ENCODE measurements around the gene KCNAB1.

Gene KCNAB1

GRCh38 chr3:156291272-156292123 lies 171.1 kb downstream of the KCNAB1 start:
- peaks cover 0 to 12% (median 8%) of the 10 kb centered on the region in 4 experiments for H3K4me1 ChIP-seq (ENCODE audit: control extremely low read depth in 1 of 4, control insufficient read depth in 4 of 4, insufficient read depth in 4 of 4, low read length in 3 of 4)
- peak; percentile 9 to 84 (median 82) for DNase-seq
- WGBS (ENCODE audit: insufficient coverage) = 3% methylated on average over 48 of the region's 51 CpGs
- POLR2A ChIA-PET = no interaction called here
- CTCF ChIA-PET = interaction anchor here (0.6 kb wide), 1 partner anchor 846 kb away, joined by 3 read pairs; no protein-coding TSS in a partner anchor
- peaks cover 11 to 57% (median 40%) of the 10 kb centered on the region in 5 experiments for H3K27me3 ChIP-seq (replicated peaks in 2 of 5; ENCODE audit: control insufficient read depth in 4 of 5, insufficient read depth in 5 of 5, low read length in 4 of 5)
- no peaks in the 10 kb centered on the region for H3K36me3 ChIP-seq (ENCODE audit: control insufficient read depth in 4 of 4, insufficient read depth in 4 of 4, low read length in 3 of 4)
- peak overlapping the region; percentile 5 to 65 (median 28) for H3K4me3 ChIP-seq (ENCODE audit: control insufficient read depth in 1 of 7, extremely low read depth in 1 of 7, insufficient read depth in 4 of 7, low read depth in 2 of 7, low read length in 6 of 7)
- H3K27ac ChIP-seq (ENCODE audit: insufficient read depth in 1 of 2, low read depth in 1 of 2, low read length in 2 of 2, poor library complexity in 1 of 2, severe bottlenecking in 2 of 2) = no peak overlapping the region
- no peaks in the 10 kb centered on the region for H3K9me3 ChIP-seq (ENCODE audit: control extremely low read depth in 1 of 5, control insufficient read depth in 4 of 5, insufficient read depth in 2 of 5, low read depth in 1 of 5, low read length in 4 of 5)

GRCh38 chr3:156293566-156293965 lies 173.2 kb downstream of the KCNAB1 start:
- Histone ChIP-seq H3K9me3 (ENCODE audit: control extremely low read depth in 1 of 5, control insufficient read depth in 4 of 5, insufficient read depth in 2 of 5, low read depth in 1 of 5, low read length in 4 of 5) (no peaks in the 10 kb centered on the region), H3K4me3 (ENCODE audit: control insufficient read depth in 1 of 7, extremely low read depth in 1 of 7, insufficient read depth in 4 of 7, low read depth in 2 of 7, low read length in 6 of 7) (no peak overlapping the region), H3K27me3 (replicated peaks in 2 of 5; ENCODE audit: control insufficient read depth in 4 of 5, insufficient read depth in 5 of 5, low read length in 4 of 5) (peaks cover 11 to 54% (median 38%) of the 10 kb centered on the region in 5 experiments), H3K4me1 (ENCODE audit: control extremely low read depth in 1 of 4, control insufficient read depth in 4 of 4, insufficient read depth in 4 of 4, low read length in 3 of 4) (peaks cover 0 to 12% (median 8%) of the 10 kb centered on the region in 4 experiments), H3K36me3 (ENCODE audit: control insufficient read depth in 4 of 4, insufficient read depth in 4 of 4, low read length in 3 of 4) (no peaks in the 10 kb centered on the region), H3K27ac (ENCODE audit: insufficient read depth in 1 of 2, low read depth in 1 of 2, low read length in 2 of 2, poor library complexity in 1 of 2, severe bottlenecking in 2 of 2) (no peak overlapping the region)
- 90% methylated on average over 1 of the region's 1 CpG for WGBS (ENCODE audit: insufficient coverage)
- CTCF ChIA-PET = interaction anchor here (1.1 kb wide), 1 partner anchor 89 kb away, joined by 3 read pairs; no protein-coding TSS in a partner anchor
- POLR2A ChIA-PET = no interaction called here
- no peak for DNase-seq

GRCh38 chr3:156297582-156297981 lies 177.2 kb downstream of the KCNAB1 start:
- POLR2A ChIA-PET = interaction anchor here (0.6 kb wide), 1 partner anchor 248 kb away, joined by 3 read pairs; no protein-coding TSS in a partner anchor

GRCh38 chr3:156298014-156298413 lies 177.6 kb downstream of the KCNAB1 start:
- Histone ChIP-seq H3K4me3 (ENCODE audit: control insufficient read depth in 1 of 7, extremely low read depth in 1 of 7, insufficient read depth in 4 of 7, low read depth in 2 of 7, low read length in 6 of 7) (no peak overlapping the region), H3K4me1 (ENCODE audit: control extremely low read depth in 1 of 4, control insufficient read depth in 4 of 4, insufficient read depth in 4 of 4, low read length in 3 of 4) (peaks cover 0 to 6% (median 1%) of the 10 kb centered on the region in 4 experiments), H3K9me3 (ENCODE audit: control extremely low read depth in 1 of 5, control insufficient read depth in 4 of 5, insufficient read depth in 2 of 5, low read depth in 1 of 5, low read length in 4 of 5) (no peaks in the 10 kb centered on the region), H3K36me3 (ENCODE audit: control insufficient read depth in 4 of 4, insufficient read depth in 4 of 4, low read length in 3 of 4) (no peaks in the 10 kb centered on the region), H3K27ac (ENCODE audit: insufficient read depth in 1 of 2, low read depth in 1 of 2, low read length in 2 of 2, poor library complexity in 1 of 2, severe bottlenecking in 2 of 2) (no peak overlapping the region), H3K27me3 (replicated peaks in 2 of 5; ENCODE audit: control insufficient read depth in 4 of 5, insufficient read depth in 5 of 5, low read length in 4 of 5) (peaks cover 1 to 10% (median 5%) of the 10 kb centered on the region in 5 experiments)
- DNase-seq = no peak
- CTCF ChIA-PET = no interaction called here
- POLR2A ChIA-PET = no interaction called here
- WGBS (ENCODE audit: insufficient coverage) = 100% methylated on average over 1 of the region's 6 CpGs

More at GRCh38 chr3:156297582-156297981, 177.2 kb downstream of the KCNAB1 start:
- H3K36me3 ChIP-seq (ENCODE audit: control insufficient read depth in 4 of 4, insufficient read depth in 4 of 4, low read length in 3 of 4) = no peaks in the 10 kb centered on the region
- H3K4me1 ChIP-seq (ENCODE audit: control extremely low read depth in 1 of 4, control insufficient read depth in 4 of 4, insufficient read depth in 4 of 4, low read length in 3 of 4) = peaks cover 0 to 6% (median 1%) of the 10 kb centered on the region in 4 experiments
- no peak overlapping the region for H3K27ac ChIP-seq (ENCODE audit: insufficient read depth in 1 of 2, low read depth in 1 of 2, low read length in 2 of 2, poor library complexity in 1 of 2, severe bottlenecking in 2 of 2)
- no peak overlapping the region for H3K4me3 ChIP-seq (ENCODE audit: control insufficient read depth in 1 of 7, extremely low read depth in 1 of 7, insufficient read depth in 4 of 7, low read depth in 2 of 7, low read length in 6 of 7)
- no peak for DNase-seq
- no peaks in the 10 kb centered on the region for H3K9me3 ChIP-seq (ENCODE audit: control extremely low read depth in 1 of 5, control insufficient read depth in 4 of 5, insufficient read depth in 2 of 5, low read depth in 1 of 5, low read length in 4 of 5)
- peaks cover 1 to 15% (median 9%) of the 10 kb centered on the region in 5 experiments for H3K27me3 ChIP-seq (replicated peaks in 2 of 5; ENCODE audit: control insufficient read depth in 4 of 5, insufficient read depth in 5 of 5, low read length in 4 of 5)
- CTCF ChIA-PET = no interaction called here
- 100% methylated on average over 8 of the region's 8 CpGs for WGBS (ENCODE audit: insufficient coverage)

- no peak overlapping the region for H3K4me3 ChIP-seq (ENCODE audit: control insufficient read depth in 1 of 7, extremely low read depth in 1 of 7, insufficient read depth in 4 of 7, low read depth in 2 of 7, low read length in 6 of 7)
- peaks cover 0 to 3% (median 0%) of the 10 kb centered on the region in 5 experiments for H3K27me3 ChIP-seq (replicated peaks in 2 of 5; ENCODE audit: control insufficient read depth in 4 of 5, insufficient read depth in 5 of 5, low read length in 4 of 5)
- H3K9me3 ChIP-seq (ENCODE audit: control extremely low read depth in 1 of 5, control insufficient read depth in 4 of 5, insufficient read depth in 2 of 5, low read depth in 1 of 5, low read length in 4 of 5) = no peaks in the 10 kb centered on the region
- POLR2A ChIA-PET = no interaction called here
- no peak overlapping the region for H3K27ac ChIP-seq (ENCODE audit: insufficient read depth in 1 of 2, low read depth in 1 of 2, low read length in 2 of 2, poor library complexity in 1 of 2, severe bottlenecking in 2 of 2)
- H3K4me1 ChIP-seq (ENCODE audit: control extremely low read depth in 1 of 4, control insufficient read depth in 4 of 4, insufficient read depth in 4 of 4, low read length in 3 of 4) = peaks cover 0 to 6% (median 1%) of the 10 kb centered on the region in 4 experiments
- WGBS (ENCODE audit: insufficient coverage) = 94% methylated on average over 2 of the region's 2 CpGs
- CTCF ChIA-PET = no interaction called here
- no peaks in the 10 kb centered on the region for H3K36me3 ChIP-seq (ENCODE audit: control insufficient read depth in 4 of 4, insufficient read depth in 4 of 4, low read length in 3 of 4)
- DNase-seq = no peak
Measured at GRCh38 chr3:156298938-156299337, 178.6 kb downstream of the KCNAB1 start.

- Histone ChIP-seq H3K4me3 (ENCODE audit: control insufficient read depth in 1 of 7, extremely low read depth in 1 of 7, insufficient read depth in 4 of 7, low read depth in 2 of 7, low read length in 6 of 7) (no peak overlapping the region), H3K27me3 (replicated peaks in 2 of 5; ENCODE audit: control insufficient read depth in 4 of 5, insufficient read depth in 5 of 5, low read length in 4 of 5) (no peaks in the 10 kb centered on the region), H3K27ac (ENCODE audit: insufficient read depth in 1 of 2, low read depth in 1 of 2, low read length in 2 of 2, poor library complexity in 1 of 2, severe bottlenecking in 2 of 2) (no peak overlapping the region), H3K9me3 (ENCODE audit: control extremely low read depth in 1 of 5, control insufficient read depth in 4 of 5, insufficient read depth in 2 of 5, low read depth in 1 of 5, low read length in 4 of 5) (no peaks in the 10 kb centered on the region), H3K36me3 (ENCODE audit: control insufficient read depth in 4 of 4, insufficient read depth in 4 of 4, low read length in 3 of 4) (no peaks in the 10 kb centered on the region), H3K4me1 (ENCODE audit: control extremely low read depth in 1 of 4, control insufficient read depth in 4 of 4, insufficient read depth in 4 of 4, low read length in 3 of 4) (peaks cover 0 to 6% (median 1%) of the 10 kb centered on the region in 4 experiments)
- WGBS (ENCODE audit: insufficient coverage) = 95% methylated on average over 2 of the region's 2 CpGs
- POLR2A ChIA-PET = no interaction called here
- no peak for DNase-seq
- CTCF ChIA-PET = interaction anchor here (1.0 kb wide), 1 partner anchor 13 kb away, joined by 3 read pairs; no protein-coding TSS in a partner anchor
Measured at GRCh38 chr3:156299569-156299968, 179.2 kb downstream of the KCNAB1 start.

GRCh38 chr3:156300371-156300770 lies 180.0 kb downstream of the KCNAB1 start:
- Histone ChIP-seq H3K4me1 (ENCODE audit: control extremely low read depth in 1 of 4, control insufficient read depth in 4 of 4, insufficient read depth in 4 of 4, low read length in 3 of 4) (peaks cover 0 to 6% (median 1%) of the 10 kb centered on the region in 4 experiments), H3K36me3 (ENCODE audit: control insufficient read depth in 4 of 4, insufficient read depth in 4 of 4, low read length in 3 of 4) (no peaks in the 10 kb centered on the region), H3K27ac (ENCODE audit: insufficient read depth in 1 of 2, low read depth in 1 of 2, low read length in 2 of 2, poor library complexity in 1 of 2, severe bottlenecking in 2 of 2) (no peak overlapping the region), H3K4me3 (ENCODE audit: control insufficient read depth in 1 of 7, extremely low read depth in 1 of 7, insufficient read depth in 4 of 7, low read depth in 2 of 7, low read length in 6 of 7) (no peak overlapping the region), H3K27me3 (replicated peaks in 2 of 5; ENCODE audit: control insufficient read depth in 4 of 5, insufficient read depth in 5 of 5, low read length in 4 of 5) (no peaks in the 10 kb centered on the region), H3K9me3 (ENCODE audit: control extremely low read depth in 1 of 5, control insufficient read depth in 4 of 5, insufficient read depth in 2 of 5, low read depth in 1 of 5, low read length in 4 of 5) (no peaks in the 10 kb centered on the region)
- ChIA-PET CTCF (interaction anchor here (0.7 to 1.0 kb wide), 2 partner anchors 9 to 12 kb away, joined by 3 read pairs; no protein-coding TSS in a partner anchor), POLR2A (no interaction called here)
- DNase-seq = no peak
- WGBS (ENCODE audit: insufficient coverage) = 100% methylated on average over 2 of the region's 3 CpGs
